ENCODE measurements around the gene TMEM182.

DNA sequence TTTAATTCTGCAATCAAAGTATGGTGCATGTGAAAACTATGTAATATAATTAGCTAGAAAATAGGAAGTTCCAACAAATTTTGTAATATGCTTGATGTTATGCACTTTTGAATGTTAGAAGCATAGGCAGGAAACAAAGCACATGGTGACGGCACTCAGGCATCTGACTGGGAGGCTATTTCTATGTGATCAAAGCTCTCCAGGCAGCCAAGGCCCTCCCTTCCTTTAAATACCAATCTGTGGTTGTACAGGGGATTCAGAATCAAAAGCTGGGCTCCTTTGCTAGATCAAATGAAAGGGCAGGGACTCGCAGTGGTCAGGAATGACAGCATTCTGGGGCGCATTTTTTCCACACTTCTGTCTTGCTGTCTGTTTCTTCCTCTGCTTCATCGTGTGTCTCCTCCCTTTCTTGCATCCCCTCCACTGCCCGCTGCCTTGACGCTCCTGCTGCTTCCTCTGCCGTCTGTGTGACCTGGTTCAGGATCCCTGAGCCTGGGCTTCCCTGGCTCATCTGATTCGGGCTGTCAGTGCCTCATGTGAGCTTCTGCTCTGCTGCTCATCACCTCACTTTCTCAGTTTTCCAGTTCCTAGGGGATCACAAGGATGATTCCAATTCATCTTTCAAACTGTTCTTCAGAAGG, 30.9 kb downstream of the TMEM182 start:
- TF ChIP-seq, protein P1, sequence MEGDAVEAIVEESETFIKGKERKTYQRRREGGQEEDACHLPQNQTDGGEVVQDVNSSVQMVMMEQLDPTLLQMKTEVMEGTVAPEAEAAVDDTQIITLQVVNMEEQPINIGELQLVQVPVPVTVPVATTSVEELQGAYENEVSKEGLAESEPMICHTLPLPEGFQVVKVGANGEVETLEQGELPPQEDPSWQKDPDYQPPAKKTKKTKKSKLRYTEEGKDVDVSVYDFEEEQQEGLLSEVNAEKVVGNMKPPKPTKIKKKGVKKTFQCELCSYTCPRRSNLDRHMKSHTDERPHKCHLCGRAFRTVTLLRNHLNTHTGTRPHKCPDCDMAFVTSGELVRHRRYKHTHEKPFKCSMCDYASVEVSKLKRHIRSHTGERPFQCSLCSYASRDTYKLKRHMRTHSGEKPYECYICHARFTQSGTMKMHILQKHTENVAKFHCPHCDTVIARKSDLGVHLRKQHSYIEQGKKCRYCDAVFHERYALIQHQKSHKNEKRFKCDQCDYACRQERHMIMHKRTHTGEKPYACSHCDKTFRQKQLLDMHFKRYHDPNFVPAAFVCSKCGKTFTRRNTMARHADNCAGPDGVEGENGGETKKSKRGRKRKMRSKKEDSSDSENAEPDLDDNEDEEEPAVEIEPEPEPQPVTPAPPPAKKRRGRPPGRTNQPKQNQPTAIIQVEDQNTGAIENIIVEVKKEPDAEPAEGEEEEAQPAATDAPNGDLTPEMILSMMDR (IDR thresholded peaks at IDR 0.05): no peak
- TF ChIP-seq POLR2AphosphoS5 (IDR thresholded peaks at IDR 0.05; ENCODE audit: insufficient read depth in 1 of 2, low read depth in 1 of 2): no peak
